Endodermal cell (in vitro differentiated cells): ENCODE data around the gene FXN. TPM values are rescaled to one million over a fixed set of nuclear protein-coding genes. Genes with fewer than 3 reads are reported as not detected.

Experiments used
- DNase-seq: peaks from one replicate; pipeline ENCODE4 v3.0.0-alpha.2; 2017
- H3K27ac ChIP-seq: 2 replicates; pipeline ENCODE4 v1.5.1; 2013; ENCODE audit warnings: mild to moderate bottlenecking, low read depth, low read length, moderate library complexity
- H3K27me3 ChIP-seq: 2 replicates; pipeline ENCODE4 v1.6.1; 2013; ENCODE audit warnings: mild to moderate bottlenecking, low read length, moderate library complexity; ENCODE audit not compliant: insufficient read depth, control insufficient read depth, poor library complexity, severe bottlenecking
- H3K36me3 ChIP-seq: 2 replicates; pipeline ENCODE4 v1.7.0; 2013; ENCODE audit warnings: mild to moderate bottlenecking, low read length, moderate library complexity; ENCODE audit not compliant: control insufficient read depth, insufficient read depth
- H3K4me1 ChIP-seq: one replicate; pipeline ENCODE4 v1.7.0; 2013; ENCODE audit warnings: low read length; ENCODE audit not compliant: control insufficient read depth, insufficient read depth
- H3K4me3 ChIP-seq: 2 replicates; pipeline ENCODE4 v1.5.1; 2013; ENCODE audit warnings: mild to moderate bottlenecking, low read length, moderate library complexity
- H3K9ac ChIP-seq: 2 replicates; pipeline ENCODE4 v1.6.1; 2013; ENCODE audit warnings: mild to moderate bottlenecking, low read length, moderate library complexity; ENCODE audit not compliant: poor library complexity, severe bottlenecking; ENCODE audit errors: extremely low read depth
- H3K9me3 ChIP-seq: 2 replicates; pipeline ENCODE4 v1.6.1; 2013; ENCODE audit warnings: mild to moderate bottlenecking, low read length, moderate library complexity; ENCODE audit not compliant: control insufficient read depth
- H3K27ac Mint-ChIP-seq: 2 replicates; pipeline ENCODE4 v1.8.0; 2020; ENCODE audit warnings: mixed read lengths
- H3K27me3 Mint-ChIP-seq: 2 replicates; pipeline ENCODE4 v1.8.0; 2021; ENCODE audit warnings: mild to moderate bottlenecking, mixed read lengths; ENCODE audit not compliant: insufficient read depth
- H3K36me3 Mint-ChIP-seq: 2 replicates; pipeline ENCODE4 v1.8.0; 2020; ENCODE audit warnings: low read depth, mixed read lengths
- H3K4me1 Mint-ChIP-seq: 2 replicates; pipeline ENCODE4 v1.8.0; 2020; ENCODE audit warnings: mixed read lengths
- H3K4me3 Mint-ChIP-seq: 2 replicates; pipeline ENCODE4 v1.8.0; 2020; ENCODE audit warnings: mild to moderate bottlenecking, moderate library complexity, mixed read lengths
- H3K9me3 Mint-ChIP-seq: 2 replicates; pipeline ENCODE4 v1.8.0; 2020; ENCODE audit warnings: mild to moderate bottlenecking, mixed read lengths
- CTCF ChIP-seq: fragments of 200-600 bp; sonication (generic); conservative IDR thresholded peaks from 2 replicates; pipeline ENCODE4 v1.5.0; 2021; ENCODE audit warnings: antibody characterized with exemption, mild to moderate bottlenecking
- WGBS, 2 experiments: methylation state at CpG; one replicate each; pipeline versions ENCODE4 v1.1.5 to v1.1.7; 2013; ENCODE audit warnings: missing lambda C conversion rate in 2 of 2, mixed read lengths in 1 of 2; ENCODE audit not compliant: insufficient coverage in 1 of 2, insufficient read length in 1 of 2; 5-methylcytosine and 5-hydroxymethylcytosine counted together
- total RNA-seq, 2 donors: library from RNA; stranded (reverse); fragmentation: NEBNext Ultra II Directional in 1 of 2; extraction: Animal tissue kit (Norgen Biotek cat#: 25700) in 1 of 2; gene quantifications; 2 replicates in 1 of 2; 3 replicates in 1 of 2; pipeline ENCODE4 v1.2.1, GENCODE V29; 2021

The FXN gene
- total RNA-seq, 2 donors from 2014 or later: 33.0 to 34.1 TPM

GRCh38 chr9:69083321-69083720 is 47.8 kb downstream of the FXN start:
- WGBS, 2 experiments: 95 to 100% methylated on average over 1 of the region's 3 CpGs
- peaks cover 4% of the 10 kb centered on the region for H3K4me1 Mint-ChIP-seq
- H3K9me3 ChIP-seq: peaks cover 8% of the 10 kb centered on the region

DNA sequence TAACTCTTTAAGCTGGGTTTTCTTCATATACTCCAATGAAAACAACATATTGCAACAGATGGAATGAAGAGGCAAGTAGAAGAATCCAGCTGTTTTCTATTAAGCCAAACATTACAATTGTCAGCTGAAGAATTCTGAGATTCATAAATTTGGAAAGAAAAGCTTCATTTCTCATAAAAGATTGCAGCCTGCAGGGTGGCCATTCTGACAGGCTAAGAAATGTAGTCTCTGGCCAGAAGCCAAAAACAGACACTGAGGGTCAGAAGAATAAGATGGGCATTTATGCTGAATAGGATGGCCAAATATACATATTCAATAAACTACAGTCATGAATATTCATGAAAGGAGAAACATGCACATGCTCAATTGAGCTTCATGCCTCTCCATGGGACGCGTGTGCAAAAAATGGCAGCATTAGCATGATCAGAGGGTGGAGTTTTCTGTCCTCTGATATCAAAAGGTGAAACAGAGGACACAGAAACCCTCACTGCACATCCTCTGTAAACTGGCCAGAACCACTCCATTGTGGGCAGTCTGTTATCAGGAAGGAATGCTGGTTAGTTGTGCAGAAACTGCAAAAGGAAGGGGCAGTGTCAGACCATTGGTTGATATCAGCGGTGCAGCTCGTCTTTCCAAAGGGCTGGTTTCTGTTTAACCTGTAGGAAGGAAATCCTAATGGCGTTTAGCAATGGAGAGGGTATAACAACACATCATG is 50.2 kb downstream of the FXN start:
- Histone ChIP-seq H3K9me3 (peaks cover 8% of the 10 kb centered on the region), H3K4me1 (peaks cover 8% of the 10 kb centered on the region), H3K9ac (no peak overlapping the region), H3K27ac (no peak overlapping the region), H3K27me3 (no peaks in the 10 kb centered on the region), H3K4me3 (no peak overlapping the region), H3K36me3 (no peaks in the 10 kb centered on the region)
- Mint-ChIP-seq H3K27me3 (no peaks in the 10 kb centered on the region), H3K27ac (no peak overlapping the region), H3K9me3 (no peaks in the 10 kb centered on the region), H3K4me1 (peaks cover 15% of the 10 kb centered on the region), H3K36me3 (no peaks in the 10 kb centered on the region), H3K4me3 (no peak overlapping the region)
- WGBS, 2 experiments: 90 to 93% methylated on average over 5 of the region's 5 CpGs
- no peak for TF ChIP-seq CTCF
- DNase-seq: no peak

More at GRCh38 chr9:69083321-69083720, 47.8 kb downstream of the FXN start:
- Histone ChIP-seq H3K36me3 (no peaks in the 10 kb centered on the region), H3K4me1 (no peaks in the 10 kb centered on the region), H3K9ac (no peak overlapping the region), H3K4me3 (no peak overlapping the region), H3K27ac (no peak overlapping the region), H3K27me3 (no peaks in the 10 kb centered on the region)
- no peak for DNase-seq
- Mint-ChIP-seq H3K27me3 (no peaks in the 10 kb centered on the region), H3K9me3 (no peaks in the 10 kb centered on the region), H3K36me3 (peaks cover 4% of the 10 kb centered on the region), H3K4me3 (no peak overlapping the region), H3K27ac (no peak overlapping the region)
- no peak for TF ChIP-seq CTCF

DNA sequence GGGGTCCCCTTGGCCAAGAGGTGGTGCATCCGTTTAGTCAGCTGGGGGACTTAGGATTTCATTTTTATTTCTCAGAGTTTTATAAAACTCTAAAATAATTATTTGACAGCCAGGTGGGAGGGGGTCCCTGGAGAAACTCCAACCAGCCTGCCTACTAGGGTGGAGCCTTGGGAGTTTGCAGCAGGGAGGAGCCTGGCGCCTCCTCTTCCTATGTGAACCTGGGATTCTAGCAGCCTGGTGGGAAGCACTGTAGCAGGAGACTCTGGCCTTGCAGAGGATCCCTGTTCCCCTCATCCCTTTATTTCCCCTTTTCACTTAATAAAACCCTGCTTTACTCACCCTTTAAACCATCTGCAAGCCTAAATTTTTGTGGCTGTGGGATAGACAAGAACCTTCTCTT is 50.8 kb downstream of the FXN start:
- Histone ChIP-seq H3K4me3 (no peak overlapping the region), H3K4me1 (peaks cover 8% of the 10 kb centered on the region), H3K27me3 (no peaks in the 10 kb centered on the region), H3K9ac (no peak overlapping the region), H3K9me3 (peaks cover 4% of the 10 kb centered on the region), H3K27ac (no peak overlapping the region), H3K36me3 (no peaks in the 10 kb centered on the region)
- peaks cover 17% of the 10 kb centered on the region for H3K4me1 Mint-ChIP-seq
- no peaks in the 10 kb centered on the region for H3K36me3 Mint-ChIP-seq
- no peaks in the 10 kb centered on the region for H3K27me3 Mint-ChIP-seq
- WGBS, 2 experiments: 84 to 100% methylated on average over 1 to 2 of the region's 2 CpGs
- H3K27ac Mint-ChIP-seq: no peak overlapping the region
- TF ChIP-seq CTCF: no peak
- no peaks in the 10 kb centered on the region for H3K9me3 Mint-ChIP-seq
- no peak for DNase-seq
- H3K4me3 Mint-ChIP-seq: no peak overlapping the region
